ENCODE measurements around the gene MESP2.

DNA sequence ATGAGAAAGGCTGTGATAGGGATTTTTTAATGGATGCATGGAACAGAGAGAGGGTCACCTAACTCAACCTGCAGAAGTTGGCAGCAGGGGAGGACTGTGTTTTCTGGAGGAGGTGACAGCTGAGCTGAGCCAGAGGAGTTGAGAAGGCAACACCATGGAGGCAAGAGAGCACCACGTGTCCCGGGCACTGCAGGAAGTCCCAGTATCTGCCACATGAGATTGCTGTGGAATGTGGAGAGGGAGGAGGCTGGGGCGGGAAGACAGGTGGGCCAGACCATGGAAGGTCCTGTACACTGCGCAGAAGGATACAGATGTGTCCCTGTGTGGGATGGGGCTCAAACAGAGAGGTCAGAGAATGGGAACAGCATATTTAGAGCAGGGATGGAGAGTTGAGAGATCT is 40.4 kb upstream of the MESP2 start:
- TF ChIP-seq, protein P1, sequence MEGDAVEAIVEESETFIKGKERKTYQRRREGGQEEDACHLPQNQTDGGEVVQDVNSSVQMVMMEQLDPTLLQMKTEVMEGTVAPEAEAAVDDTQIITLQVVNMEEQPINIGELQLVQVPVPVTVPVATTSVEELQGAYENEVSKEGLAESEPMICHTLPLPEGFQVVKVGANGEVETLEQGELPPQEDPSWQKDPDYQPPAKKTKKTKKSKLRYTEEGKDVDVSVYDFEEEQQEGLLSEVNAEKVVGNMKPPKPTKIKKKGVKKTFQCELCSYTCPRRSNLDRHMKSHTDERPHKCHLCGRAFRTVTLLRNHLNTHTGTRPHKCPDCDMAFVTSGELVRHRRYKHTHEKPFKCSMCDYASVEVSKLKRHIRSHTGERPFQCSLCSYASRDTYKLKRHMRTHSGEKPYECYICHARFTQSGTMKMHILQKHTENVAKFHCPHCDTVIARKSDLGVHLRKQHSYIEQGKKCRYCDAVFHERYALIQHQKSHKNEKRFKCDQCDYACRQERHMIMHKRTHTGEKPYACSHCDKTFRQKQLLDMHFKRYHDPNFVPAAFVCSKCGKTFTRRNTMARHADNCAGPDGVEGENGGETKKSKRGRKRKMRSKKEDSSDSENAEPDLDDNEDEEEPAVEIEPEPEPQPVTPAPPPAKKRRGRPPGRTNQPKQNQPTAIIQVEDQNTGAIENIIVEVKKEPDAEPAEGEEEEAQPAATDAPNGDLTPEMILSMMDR (IDR thresholded peaks at IDR 0.05): no peak
- TF ChIP-seq EP300 (IDR thresholded peaks at IDR 0.05) (no peak), POLR2A (IDR thresholded peaks at IDR 0.05) (no peak)

Data from ovary (tissue), 3 donors.